HG02678 (cell line): Measurements from ENCODE around the gene CACFD1.
A peak's percentile ranks its signal among the peaks of the same experiment; 100 is the strongest.

Experiments used
- ATAC-seq: cut with Tn5 transposase; IDR thresholded peaks from one replicate; pipeline ENCODE4 v1.9.1; 2021; ENCODE audit warnings: mild to moderate bottlenecking, moderate library complexity; ENCODE audit not compliant: unreplicated experiment

The CACFD1 gene

DNA sequence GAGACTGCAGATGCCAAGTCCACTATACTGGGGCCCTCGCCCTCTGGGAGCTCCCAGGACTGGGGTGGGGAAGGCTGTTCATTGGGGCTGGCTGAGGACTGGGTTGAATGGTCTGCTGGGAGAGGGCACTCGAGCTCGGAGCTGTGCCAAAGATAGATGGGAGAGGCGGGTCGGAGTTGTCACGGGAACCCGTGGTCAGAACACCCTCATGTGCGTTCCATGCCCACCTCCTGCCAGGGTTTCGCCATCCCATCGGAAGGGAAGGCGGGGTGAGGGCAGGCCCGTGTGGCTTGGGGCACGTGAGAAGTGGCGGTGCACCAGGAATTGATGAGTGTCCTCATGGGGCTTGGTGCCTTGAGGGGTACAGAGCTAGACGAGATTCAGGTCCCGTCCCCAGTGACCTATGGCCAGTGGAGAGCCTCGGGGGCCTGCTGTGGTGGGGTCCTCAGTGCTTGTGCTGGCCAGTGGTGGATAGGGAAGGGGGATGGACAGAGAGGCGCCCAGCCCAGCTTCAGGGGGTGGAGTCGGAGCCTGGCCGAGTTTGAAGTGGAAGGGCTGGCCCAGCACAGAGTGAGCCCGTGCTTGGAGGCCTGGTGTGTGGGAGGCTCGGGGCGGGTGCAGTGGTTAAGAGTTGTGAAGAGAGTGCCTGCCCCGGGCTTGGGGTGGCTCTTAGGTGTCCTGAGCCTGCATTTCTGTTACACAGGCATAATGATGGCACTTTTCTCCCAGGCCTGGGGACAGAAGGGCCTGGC lies 4.3 kb downstream of the CACFD1 start:
- no peak for ATAC-seq

DNA sequence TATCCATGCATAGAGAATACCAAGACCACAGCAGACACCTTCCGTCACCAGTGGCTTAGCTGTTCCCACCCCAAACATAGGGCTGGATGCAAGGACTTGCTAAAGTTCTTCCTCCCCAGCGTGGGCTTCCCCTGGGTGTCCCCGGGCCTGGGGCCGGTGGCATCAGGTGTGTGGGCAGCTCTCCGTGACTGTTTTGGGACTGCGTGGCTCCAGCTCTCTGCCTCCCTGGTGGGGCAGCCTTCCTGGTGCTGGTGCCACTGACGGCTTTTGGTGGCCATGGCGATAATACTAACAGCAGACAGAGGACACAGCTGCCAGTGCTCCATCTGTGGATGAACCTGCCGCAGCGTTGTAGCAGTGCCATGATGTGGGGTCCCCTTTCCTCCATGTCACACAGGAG lies 4.9 kb downstream of the CACFD1 start:
- ATAC-seq, result no peak

DNA sequence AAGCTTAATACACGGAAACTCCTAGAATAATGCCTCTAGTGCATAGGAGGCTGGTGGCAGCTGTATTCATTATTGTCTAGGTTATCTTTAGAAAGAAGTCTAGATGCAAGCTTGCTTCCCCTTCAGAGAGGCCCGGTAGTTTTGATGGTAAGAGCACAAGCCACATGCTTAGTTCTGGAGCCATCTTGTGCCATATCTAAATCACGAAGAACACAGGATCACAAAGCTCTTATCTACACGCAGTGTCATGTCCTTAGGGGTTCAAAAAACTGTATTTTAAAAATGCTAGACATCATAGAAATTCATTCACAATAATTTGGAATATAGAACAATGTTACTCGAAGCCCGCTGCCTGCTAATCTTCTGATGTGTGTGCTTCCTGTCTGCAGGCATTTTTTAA lies 6.2 kb downstream of the CACFD1 start:
- ATAC-seq, result no peak

DNA sequence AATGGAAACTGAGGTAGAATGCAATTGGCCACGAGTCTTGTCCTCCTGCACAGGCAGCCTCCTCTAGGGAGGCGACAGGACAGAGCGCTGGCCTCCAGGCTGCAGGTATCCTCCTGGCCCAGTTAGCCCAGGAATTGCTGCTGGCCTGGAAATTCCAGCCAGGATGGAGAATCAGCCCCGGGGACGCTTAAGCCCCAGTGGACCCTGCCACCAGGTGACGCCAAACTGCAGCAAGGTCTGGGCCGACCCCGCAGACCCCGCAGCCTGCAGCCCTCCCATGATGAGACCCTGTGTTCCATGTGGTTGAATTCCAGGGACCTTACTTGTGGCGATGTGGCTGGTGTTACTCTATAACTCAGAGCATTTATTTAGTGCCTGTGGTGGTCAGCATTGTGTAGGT lies 7.3 kb downstream of the CACFD1 start:
- no peak for ATAC-seq

DNA sequence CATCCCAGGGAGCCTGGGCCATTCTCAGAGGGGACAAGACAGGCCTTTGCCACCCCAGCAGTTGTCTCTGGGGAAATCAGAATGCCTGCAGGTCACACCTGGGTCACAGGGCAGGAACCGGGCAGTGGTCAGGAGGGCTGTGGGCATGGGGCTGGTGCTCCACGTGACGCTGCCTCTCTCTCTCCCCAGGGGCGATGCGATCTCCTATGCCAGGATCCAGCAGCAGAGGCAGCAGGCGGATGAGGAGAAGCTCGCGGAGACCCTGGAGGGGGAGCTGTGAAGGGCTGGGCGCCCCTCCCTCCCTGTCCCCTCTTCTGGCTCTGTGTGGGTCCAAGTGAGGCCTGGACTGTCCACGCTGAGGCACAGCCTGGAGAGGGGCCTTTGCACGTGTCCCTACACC lies 8.6 kb downstream of the CACFD1 start:
- no peak for ATAC-seq

DNA sequence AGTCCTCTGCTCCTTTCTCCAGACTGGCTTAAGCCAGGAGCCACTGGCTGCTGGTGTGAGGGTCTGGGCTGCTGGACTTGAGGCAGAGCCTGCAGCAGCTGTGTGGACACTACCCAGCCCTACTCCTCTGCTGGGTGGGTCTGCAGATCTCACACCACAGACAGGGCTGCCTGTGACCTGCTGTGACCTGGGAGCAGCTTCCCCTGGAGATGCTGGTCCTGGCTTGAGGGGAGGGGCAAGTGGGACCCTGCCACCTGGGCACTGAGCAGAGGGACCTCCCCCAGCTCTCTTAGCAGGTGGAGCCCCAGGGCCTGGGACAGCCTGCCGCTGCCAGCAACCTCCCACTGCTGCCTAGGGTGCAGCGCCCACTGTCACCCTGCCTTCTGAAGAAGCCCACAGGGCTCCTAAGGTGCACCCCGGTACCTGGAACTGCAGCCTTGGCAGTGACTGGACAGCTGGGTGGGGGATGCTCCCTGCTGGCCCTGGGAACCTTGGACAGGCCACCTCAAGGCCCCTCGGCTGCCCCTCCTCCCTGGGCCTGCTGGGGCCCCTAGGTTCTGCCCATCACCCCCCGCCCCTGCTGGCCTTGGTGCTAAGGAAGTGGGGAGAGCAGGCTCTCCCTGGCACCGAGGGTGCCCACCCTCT lies 9.1 kb downstream of the CACFD1 start:
- no peak for ATAC-seq

DNA sequence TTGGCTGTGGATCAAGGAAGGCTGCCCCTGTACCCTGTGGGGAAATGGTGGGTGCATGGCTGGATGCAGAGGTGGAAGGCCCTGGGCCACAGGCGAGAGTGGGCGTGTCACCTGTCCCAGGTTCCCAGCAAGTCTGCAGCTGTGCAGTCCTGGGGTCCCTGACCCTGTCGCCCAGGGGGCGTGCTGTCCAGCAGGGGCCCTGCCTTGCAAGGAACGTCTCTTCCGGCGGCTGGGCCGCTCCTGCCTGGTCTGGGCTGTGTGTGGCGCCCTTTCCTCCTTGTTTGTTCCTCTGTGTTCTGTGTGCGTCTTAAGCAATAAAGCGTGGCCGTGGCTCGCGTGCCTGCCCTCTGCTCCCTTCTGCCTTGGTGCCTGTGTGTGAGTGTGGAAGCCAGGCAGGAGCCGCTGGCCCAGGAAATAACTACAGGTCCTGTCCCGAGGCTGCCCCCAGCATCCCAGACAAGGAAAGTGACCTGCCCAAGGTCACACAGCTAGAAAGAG lies 10.7 kb downstream of the CACFD1 start:
- no peak for ATAC-seq

DNA sequence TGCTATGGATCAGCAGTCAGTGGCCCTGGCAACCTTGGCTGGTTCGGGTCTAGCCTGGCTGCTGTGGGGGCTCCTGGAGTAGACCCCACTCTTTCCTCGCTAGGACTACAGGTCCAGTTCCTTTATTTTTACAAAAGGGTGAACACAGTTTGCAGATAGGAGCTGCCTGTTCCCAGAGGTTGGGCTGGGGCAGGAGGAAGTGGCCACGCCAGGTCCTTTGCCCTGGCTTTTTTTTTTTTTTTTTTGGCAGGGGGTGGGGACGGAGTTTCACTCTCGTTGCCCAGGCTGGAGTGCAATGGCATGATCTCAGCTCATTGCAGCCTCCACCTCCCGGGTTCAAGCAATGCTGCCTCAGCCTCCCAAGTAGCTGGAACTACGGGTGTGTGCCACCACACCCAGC lies 11.2 kb downstream of the CACFD1 start:
- ATAC-seq, result no peak

DNA sequence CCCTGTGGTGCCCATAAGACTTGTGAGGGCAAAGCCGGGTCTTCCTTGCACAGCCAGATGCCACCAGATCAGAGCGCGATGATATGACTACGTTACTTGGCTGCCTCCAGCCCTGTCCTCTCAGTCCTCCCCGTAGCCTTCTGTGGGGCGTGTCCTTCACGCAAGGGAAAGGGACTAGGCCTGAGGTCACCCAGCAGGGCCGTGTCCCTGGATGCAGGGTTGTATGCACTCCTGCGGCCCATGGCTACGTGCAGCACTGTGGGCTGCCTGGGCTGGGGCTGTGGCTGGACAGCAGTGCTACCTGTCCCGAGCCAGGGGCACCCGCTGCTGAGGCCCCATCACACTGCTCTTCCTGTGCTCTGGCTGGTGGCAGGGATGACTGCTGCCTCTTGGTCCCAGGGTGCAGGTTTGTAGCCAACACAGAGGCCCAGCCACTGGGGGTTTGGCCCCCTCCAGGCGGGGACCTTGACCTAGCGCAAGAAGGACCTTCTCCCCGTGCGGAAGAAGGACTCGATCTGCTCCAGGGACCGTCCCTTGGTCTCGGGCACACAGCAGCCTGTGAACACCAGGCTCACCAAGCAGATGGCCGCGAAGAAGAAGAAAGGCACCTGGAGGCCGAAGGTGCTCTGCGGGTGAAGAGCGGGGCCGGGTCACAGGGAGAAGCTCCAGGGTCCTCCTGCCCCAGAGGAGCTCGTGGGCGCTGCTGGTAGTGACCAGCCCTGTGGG lies 11.9 kb downstream of the CACFD1 start:
- ATAC-seq, result no peak

DNA sequence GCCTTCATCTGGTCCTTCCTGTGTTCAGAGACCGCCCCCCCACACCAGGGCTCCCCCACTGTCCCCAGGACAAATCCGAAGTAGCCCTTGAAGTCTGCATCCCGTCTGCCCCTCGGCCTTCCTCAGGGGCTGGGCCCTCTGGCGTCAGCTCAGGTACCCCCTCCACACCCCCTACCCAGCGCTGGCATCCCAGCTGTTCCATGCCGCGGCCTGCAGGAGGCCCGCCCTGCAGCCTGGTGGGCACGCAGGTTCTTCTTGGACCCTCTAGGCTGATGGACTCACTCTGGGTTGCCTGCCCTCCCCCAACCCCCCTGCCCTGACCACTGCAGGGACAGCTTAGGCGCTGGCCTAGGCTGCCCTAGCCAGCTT lies 12.5 kb downstream of the CACFD1 start:
- no peak for ATAC-seq

DNA sequence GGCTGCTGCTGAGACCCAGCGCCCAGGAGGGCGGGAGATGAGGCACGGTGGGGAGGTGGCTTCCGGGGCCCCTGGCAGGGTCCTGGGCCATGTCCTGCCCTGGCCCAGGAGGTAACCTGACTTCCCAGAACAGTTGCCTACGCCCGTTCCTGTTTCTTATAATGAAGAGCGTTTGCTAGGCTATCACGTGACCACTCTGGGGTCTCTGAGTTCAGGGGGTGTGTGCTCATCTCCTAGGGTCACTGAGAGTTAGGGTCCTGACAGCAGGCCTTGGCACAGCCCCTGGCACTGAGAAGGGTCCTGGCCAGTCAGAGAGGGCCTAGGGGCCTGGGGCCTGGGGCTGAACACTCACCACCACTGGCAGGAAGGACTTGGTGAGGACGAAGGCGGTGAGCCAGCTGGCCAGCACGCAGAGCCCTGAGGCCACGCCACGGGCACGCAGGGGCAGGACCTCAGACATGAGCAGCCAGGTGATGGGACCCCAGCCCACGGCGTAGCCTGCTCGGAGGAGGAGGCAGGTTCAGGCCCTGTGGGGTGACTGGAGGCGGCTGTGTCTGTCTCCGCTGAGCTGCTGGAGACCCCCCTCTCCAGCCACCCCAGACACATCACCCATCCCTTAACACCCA lies 13.1 kb downstream of the CACFD1 start:
- no peak for ATAC-seq

DNA sequence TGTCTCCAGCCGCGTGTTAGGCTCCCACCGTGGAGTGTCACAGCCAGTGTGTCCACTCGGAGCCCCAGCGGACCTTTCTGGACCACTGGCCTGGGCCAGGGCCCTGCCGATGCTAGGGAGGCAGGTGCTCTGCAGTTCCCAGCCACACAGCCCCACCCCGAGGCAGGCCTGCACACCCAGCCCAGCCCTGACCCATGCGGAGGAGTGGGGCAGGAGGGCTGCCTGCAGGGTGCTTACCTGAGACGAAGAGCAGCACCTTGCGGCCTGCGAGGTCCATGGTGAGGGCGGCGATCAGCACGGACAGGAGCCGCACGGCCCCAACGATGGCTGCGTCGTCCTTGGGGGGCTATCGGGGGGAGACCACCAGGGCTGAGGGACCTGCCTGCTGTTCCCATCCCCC lies 14.0 kb downstream of the CACFD1 start:
- ATAC-seq, result no peak

DNA sequence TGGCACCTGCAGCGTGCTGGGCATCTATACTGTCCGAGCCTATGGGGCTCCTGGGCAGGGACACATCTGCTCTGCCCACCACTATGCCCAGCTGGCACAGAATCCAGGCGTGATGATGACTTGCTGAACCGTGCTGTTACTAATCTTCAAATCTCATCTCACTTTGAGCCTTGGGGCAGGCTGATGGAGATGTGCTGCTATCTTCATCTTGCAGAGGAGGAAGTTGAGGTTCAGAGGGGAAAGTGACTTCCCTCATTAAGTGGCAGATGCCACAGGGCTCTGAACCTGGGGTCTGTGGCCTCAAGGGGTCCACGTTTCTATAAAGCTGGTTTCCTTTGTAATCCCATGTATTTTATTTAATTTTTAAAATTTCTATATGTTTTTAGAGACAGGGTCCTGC lies 14.4 kb downstream of the CACFD1 start:
- ATAC-seq, result no peak

DNA sequence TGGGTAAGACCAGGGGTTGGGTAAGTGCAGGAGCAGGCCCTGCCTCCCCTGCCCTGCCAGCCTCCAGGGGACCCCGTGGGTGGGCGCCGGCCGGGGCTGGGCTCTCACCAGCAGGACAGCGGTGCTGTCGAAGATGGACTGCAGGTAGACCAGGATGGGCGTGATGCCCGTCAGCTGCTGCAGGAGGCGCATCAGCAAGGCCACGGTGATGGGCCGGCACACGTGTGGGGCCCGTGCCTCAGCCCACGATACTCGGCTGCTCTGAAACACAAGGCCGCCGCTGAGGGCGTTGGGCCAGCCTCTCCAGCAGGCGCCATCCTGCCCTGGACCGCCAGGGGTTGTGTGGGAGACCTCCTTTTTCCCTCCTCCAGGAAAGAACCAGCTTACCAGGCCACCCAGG lies 15.1 kb downstream of the CACFD1 start:
- no peak for ATAC-seq

DNA sequence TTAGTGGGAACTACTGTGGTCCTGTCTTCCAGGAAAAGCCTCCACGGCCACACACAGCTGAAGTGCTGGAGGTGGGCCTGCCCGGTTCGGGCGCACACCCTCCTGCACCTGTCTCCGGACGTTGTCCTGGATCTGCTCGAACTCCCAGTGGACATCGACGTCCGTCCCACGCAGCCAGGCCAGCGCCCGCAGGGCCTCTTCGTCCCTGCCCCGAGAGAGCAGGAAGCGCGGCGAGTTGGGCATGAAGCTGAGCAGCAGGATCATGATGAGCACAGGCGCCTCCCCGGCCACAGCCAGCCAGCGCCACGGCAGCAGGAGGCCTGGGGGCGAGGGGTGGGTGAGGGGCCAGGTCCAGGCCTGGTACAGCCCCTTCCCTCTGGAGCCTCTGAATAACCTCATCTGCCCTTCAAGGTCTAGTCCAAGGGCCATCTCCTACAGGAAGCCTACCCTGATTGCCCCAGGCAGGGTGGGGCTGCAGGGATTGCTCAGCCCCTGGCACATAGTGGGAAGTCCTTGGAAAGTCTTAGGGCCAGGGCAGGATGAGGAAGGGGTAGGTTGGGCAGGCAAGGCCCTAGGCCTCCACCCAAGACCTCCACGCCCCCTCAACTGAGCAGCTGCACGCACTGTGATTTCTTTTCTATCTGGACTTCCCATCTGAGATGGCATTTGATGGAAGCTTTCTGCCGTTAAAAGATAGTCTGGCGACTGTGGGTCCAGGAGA lies 15.7 kb downstream of the CACFD1 start:
- no peak for ATAC-seq

DNA sequence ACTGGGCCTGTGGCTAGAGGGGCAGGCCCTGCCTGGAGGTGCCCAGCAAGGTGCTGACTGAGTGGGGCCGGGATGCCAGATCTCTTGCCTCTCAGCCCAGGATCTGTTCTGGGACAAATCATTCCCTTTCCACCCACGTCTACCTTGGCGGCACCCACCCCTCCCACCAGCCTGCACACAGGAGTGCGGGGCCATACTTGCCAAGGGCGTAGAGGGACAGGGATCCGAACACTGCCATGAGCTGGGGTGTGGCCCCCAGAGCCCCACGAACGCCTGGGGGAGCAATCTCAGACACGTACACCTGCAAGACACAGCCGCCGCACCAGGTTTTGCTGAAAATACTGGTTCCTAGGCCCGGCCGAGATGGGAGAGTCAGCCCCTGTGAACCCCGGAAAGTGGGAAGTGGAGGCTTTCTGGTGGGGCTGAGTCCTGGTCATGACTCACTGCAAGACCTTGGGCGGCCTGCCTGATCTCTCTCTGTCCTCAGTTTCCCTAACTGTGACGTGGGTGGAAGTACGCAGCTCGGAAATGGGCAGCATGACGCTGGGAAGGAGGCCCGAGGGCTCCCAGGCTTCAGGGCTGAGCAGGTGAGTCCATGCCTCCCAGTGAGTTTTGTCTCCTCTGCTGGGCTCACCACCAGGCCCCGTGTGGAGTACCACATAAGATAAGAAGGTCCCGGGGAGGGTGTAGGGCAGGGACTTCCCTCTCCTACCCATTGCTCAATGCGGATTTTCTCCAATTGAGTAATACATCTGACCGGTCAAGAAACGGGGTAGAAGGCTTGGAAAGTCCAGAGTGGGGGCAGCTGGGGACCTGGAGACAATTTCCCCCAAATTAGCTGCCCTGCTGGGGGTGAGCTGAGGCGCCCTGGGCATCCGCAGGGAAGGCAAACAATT lies 16.5 kb downstream of the CACFD1 start:
- no peak for ATAC-seq

DNA sequence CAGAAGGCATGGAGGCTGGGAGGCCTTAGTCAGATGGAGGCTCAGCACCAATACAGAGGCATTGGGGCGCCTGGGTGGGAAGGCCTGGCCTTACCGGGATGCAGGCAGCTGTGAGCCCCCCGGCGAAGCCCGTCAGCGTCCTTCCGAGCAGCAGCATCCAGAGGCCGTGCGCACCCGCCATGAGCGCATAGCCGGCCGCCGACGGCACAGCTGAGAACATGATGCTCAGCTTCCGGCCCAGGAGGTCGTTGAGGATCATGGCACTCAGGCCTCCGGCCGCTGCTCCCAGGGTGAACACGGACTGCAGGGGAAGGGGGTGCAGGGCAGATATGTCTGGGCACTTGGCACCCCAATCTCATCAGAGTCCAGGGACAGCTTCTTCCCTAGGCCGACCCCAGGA lies 17.2 kb downstream of the CACFD1 start:
- ATAC-seq, result no peak

DNA sequence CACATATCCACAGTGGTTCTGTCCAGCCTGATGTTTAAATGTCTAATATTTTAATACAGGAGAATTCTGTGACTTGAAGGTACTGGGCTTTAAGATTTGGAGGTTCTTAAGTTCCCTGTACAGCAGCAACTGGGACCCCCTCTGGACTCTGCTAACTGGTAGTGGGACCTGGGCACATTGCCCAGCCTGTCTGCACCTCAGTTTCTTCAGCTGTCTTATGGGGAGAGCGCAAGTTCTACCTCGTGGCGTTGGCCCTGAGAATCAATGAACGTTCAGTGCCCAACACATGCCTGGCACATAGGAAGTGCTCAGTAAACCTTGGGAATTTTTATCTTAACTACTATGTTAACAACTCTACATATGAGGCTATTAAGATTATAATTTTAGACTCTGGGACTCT lies 17.7 kb downstream of the CACFD1 start:
- no peak for ATAC-seq

DNA sequence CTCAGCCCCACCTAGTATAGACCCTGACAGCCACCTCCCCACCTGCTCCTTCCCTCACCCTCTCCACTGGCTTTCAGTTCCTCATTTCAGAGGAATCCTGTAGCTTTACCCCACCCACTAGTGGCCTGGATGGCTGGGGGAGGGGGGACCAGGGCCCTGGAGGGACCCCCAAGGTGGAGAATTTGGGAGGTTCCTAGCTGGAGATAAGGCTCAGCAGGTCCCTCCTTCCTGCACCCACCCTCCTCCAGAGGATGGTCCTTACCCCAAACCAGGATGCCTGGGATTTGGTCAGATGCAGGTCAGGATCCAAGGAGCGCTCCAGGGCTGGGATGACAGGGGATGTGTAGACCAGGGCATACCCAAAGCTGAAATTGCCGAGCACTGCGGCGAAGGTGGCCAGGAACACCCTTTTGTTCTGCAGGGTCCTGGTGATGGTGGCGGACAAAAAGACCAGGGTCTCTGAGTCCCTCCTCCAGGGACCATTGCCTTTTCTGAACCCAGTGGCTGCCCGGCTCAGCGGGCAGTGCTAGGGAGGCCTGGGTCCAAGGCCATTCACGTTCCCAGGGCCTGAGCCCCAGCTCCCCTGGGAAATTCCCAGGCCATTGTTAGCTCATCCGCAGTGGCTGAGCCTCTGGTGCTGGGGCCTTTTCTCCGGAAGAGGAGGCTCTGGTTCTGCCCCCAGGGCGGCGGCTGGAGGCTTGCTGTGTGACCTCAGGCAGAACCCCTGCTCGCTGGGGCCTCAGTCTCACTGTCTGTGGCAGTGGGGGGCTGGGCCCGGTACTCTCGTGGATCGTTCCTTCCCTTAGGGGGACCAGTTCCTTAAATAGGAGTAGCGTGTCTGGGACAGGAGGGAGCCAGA lies 18.4 kb downstream of the CACFD1 start:
- ATAC-seq, result peak; percentile 35
